HCT116 (cell line): ENCODE results near the gene NFKB1. TPM values are rescaled to one million over a fixed set of nuclear protein-coding genes. Genes with fewer than 3 reads are reported as not detected.
"Not testable (repeated sequence)": the region's sequence is repeated elsewhere in the genome, so short reads cannot be mapped to it uniquely, and the experiment has no call there.

Source experiments
- ATAC-seq: fragments of 200-7000 bp; cut with Tn5 transposase; 2 replicates; pipeline ENCODE4 v1.9.1; 2020; ENCODE audit warnings: mild to moderate bottlenecking, moderate library complexity
- BruUV-seq: library from RNA; stranded (reverse); fragments of 400-500 nt; replicated peaks from 2 replicates; lab custom pipeline; 2021; lab: Mats Ljungman, UMichigan
- CTCF ChIA-PET: fragments of 300-600 bp; sonication (Branson Sonifier 250); formaldehyde crosslinking; loops from one replicate; lab custom pipeline; 2021; ENCODE audit warnings: antibody characterized with exemption; lab: Charles Lee
- POLR2A ChIA-PET: fragments of 300-600, 350-600 bp; sonication (Branson Sonifier 250); formaldehyde crosslinking; loops from one replicate; lab custom pipeline; 2021; ENCODE audit warnings: antibody characterized with exemption; lab: Charles Lee
- RAD21 ChIA-PET, 2 experiments: fragments of 300-600 bp; sonication (Branson Sonifier 250); formaldehyde crosslinking; loops; one replicate each; lab custom pipeline; 2023; ENCODE audit warnings: low total read pairs in 2 of 2; ENCODE audit not compliant: uncharacterized antibody in 2 of 2, unreplicated experiment in 2 of 2, low non-redundant PET in 1 of 2; lab: Charles Lee
- DNase-seq: peaks from one replicate; pipeline ENCODE4 v3.0.0-alpha.2; 2010; ENCODE audit warnings: low read depth, low spot score
- H2AFZ ChIP-seq: fragments of 200-600 bp; shearing (Covaris generic), sonication (generic); 2 replicates; pipeline ENCODE4 v1.6.1; 2017; ENCODE audit warnings: low read depth, mixed run types, mixed read lengths, antibody characterized with exemption, low read length; ENCODE audit not compliant: poor library complexity, severe bottlenecking
- H3K27ac ChIP-seq: 2 replicates; pipeline ENCODE4 v1.5.1; 2012; ENCODE audit warnings: low read depth, low read length
- H3K27me3 ChIP-seq: fragments of 200-600 bp; sonication (generic); 2 replicates; pipeline ENCODE4 v1.6.1; 2016; ENCODE audit warnings: mixed run types, low read length, mixed read lengths; ENCODE audit not compliant: insufficient read depth
- H3K36me3 ChIP-seq, 2 experiments: fragments of 200-500 bp in 1 of 2; fragments of 200-600 bp in 1 of 2; sonication (Bioruptor generic) in 1 of 2; sonication (generic) in 1 of 2; 2 replicates each; pipeline versions ENCODE4 v1.5.1 to v1.6.1; 2014 to 2016; ENCODE audit warnings: low read length in 2 of 2, inconsistent platforms in 1 of 2, mixed read lengths in 1 of 2, mixed run types in 1 of 2; ENCODE audit not compliant: insufficient read depth in 2 of 2, control insufficient read depth in 1 of 2
- H3K4me1 ChIP-seq, 2 experiments: fragments of 200-600 bp in 1 of 2; sonication (generic) in 1 of 2; 2 replicates each; pipeline versions ENCODE4 v1.5.1 to v1.6.1; 2012 to 2017; ENCODE audit warnings: low read length in 2 of 2, inconsistent platforms in 1 of 2, mild to moderate bottlenecking in 1 of 2, mixed read lengths in 1 of 2, mixed run types in 1 of 2, moderate library complexity in 1 of 2; ENCODE audit not compliant: insufficient read depth in 2 of 2, control insufficient read depth in 1 of 2
- H3K4me2 ChIP-seq: fragments of 200-600 bp; sonication (generic); 2 replicates; pipeline ENCODE4 v1.6.1; 2017; ENCODE audit warnings: mixed run types, low read length, mixed read lengths
- H3K4me3 ChIP-seq, 2 experiments: fragments of 200-600 bp in 1 of 2; sonication (generic) in 1 of 2; replicated peaks in 1 of 2; 2 replicates each; pipeline ENCODE4 v1.5.1; 2011 to 2016; ENCODE audit warnings: low read length in 2 of 2, control low read depth in 1 of 2, low read depth in 1 of 2, mild to moderate bottlenecking in 1 of 2, mixed read lengths in 1 of 2, mixed run types in 1 of 2
- H3K79me2 ChIP-seq: fragments of 200-600 bp; sonication (generic); 2 replicates; pipeline ENCODE4 v1.6.1; 2017; ENCODE audit warnings: mild to moderate bottlenecking, mixed run types, low read length, moderate library complexity, mixed read lengths; ENCODE audit not compliant: insufficient read depth
- H3K9ac ChIP-seq: fragments of 200-600 bp; sonication (generic); 2 replicates; pipeline ENCODE4 v1.6.1; 2016; ENCODE audit warnings: low read length, mixed read lengths
- H3K9me2 ChIP-seq: fragments of 200-600 bp; sonication (generic), shearing (Covaris generic); 2 replicates; pipeline ENCODE4 v1.6.1; 2017; ENCODE audit warnings: mixed run types, mild to moderate bottlenecking, moderate library complexity; ENCODE audit not compliant: insufficient read depth
- H3K9me3 ChIP-seq, 2 experiments: fragments of 200-500 bp in 1 of 2; fragments of 200-600 bp in 1 of 2; sonication (Bioruptor generic) in 1 of 2; sonication (generic) in 1 of 2; 2 replicates each; pipeline ENCODE4 v1.6.1; 2014 to 2017; ENCODE audit warnings: low read length in 2 of 2, mixed read lengths in 2 of 2, inconsistent platforms in 1 of 2, low read depth in 1 of 2, mild to moderate bottlenecking in 1 of 2, mixed run types in 1 of 2, moderate library complexity in 1 of 2; ENCODE audit not compliant: control insufficient read depth in 1 of 2, insufficient read depth in 1 of 2
- H4K20me1 ChIP-seq: fragments of 200-600 bp; sonication (generic), shearing (Covaris generic); 2 replicates; pipeline ENCODE4 v1.6.1; 2017; ENCODE audit warnings: mixed run types, mild to moderate bottlenecking, moderate library complexity; ENCODE audit not compliant: insufficient read depth
- CBX3 ChIP-seq: IDR thresholded peaks from 2 replicates; pipeline ENCODE4 v1.6.1; 2012; ENCODE audit warnings: low read depth
- CEBPB ChIP-seq: IDR thresholded peaks from 2 replicates; pipeline ENCODE4 v1.6.1; 2012; ENCODE audit warnings: low read depth
- EGR1 ChIP-seq: IDR thresholded peaks from 2 replicates; pipeline ENCODE4 v1.6.1; 2012; ENCODE audit warnings: low read depth
- SRF ChIP-seq: IDR thresholded peaks from 2 replicates; pipeline ENCODE4 v1.6.1; 2012; ENCODE audit warnings: low read depth
- YY1 ChIP-seq: IDR thresholded peaks from 2 replicates; pipeline ENCODE4 v1.6.1; 2011; ENCODE audit warnings: low read length, low read depth, moderate library complexity, mild to moderate bottlenecking; ENCODE audit not compliant: insufficient replicate concordance; ENCODE audit errors: extremely low read depth
- intact Hi-C: fragments of 100-400 bp; cut with micrococcal nuclease; formaldehyde crosslinking; loops from 2 replicates; pipeline ENCODE4 v1.10.0; 2022
- total RNA-seq: library from RNA; stranded (reverse); gene quantifications from one replicate; pipeline ENCODE4 v1.2.1, GENCODE V29; 2021; ENCODE audit not compliant: unreplicated experiment

The NFKB1 gene
- total RNA-seq, 1 experiment from 2014 or later: 29.4 TPM

DNA sequence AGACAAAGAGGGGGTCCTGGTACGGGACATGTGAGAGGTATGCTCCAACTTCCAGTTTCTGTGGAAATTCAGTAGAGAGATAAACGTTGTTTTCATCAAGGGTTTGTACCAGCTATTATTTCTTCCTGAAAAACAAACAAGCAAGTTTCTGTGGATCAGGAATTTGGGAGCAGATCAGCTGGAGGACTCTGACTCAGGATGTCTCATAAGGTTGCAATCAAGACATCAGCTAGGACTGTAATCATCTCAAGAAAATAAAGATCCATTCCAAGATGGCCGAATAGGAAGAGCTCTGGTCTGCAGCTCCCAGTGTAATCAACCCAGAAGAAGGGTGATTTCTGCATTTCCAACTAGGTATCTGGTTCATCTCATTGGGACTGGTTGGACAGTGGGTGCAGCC, 23.5 kb upstream of the NFKB1 start (continued):
- TF ChIP-seq CBX3 (no peak), YY1 (no peak), EGR1 (no peak), CEBPB (no peak)

DNA sequence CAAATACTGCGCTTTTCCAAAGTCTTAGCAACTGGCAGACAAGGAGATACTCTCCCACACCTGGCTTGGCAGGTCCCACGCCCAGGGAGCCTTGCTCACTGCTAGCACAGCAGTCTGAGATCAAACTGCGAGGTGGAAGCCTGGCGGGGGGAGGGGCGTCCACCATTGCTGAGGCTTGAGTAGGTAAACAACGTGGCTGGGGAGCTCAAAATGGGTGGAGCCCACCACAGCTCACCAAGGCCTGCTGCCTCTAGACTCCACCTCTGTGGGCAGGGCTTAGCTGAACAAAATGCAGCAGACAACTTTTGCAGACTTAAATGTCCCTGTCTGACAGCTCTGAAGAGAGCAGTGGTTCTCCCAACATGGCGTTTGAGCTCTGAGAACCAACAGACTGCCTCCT, 23.0 kb upstream of the NFKB1 start:
- no peaks in the 10 kb centered on the region for H3K36me3 ChIP-seq
- H2AFZ ChIP-seq: no peak overlapping the region
- no peak for ATAC-seq
- H3K9me3 ChIP-seq: no peaks in the 10 kb centered on the region
- RAD21 ChIA-PET: no interaction called here
- no peaks in the 10 kb centered on the region for H3K27me3 ChIP-seq
- intact Hi-C loops: no loop called here
- POLR2A ChIA-PET: no interaction called here
- no peaks in the 10 kb centered on the region for H3K79me2 ChIP-seq
- CTCF ChIA-PET: no interaction called here
- no peaks in the 10 kb centered on the region for H3K4me1 ChIP-seq
- TF ChIP-seq SRF: no peak
- no peak for TF ChIP-seq CBX3
- TF ChIP-seq, all 23 proteins: peak for 0
- DNase-seq: no peak
- Histone ChIP-seq H4K20me1 (no peaks in the 10 kb centered on the region), H3K4me3 (no peak overlapping the region), H3K9me2 (no peaks in the 10 kb centered on the region), H3K9ac (no peak overlapping the region), H3K4me2 (no peak overlapping the region), H3K27ac (no peak overlapping the region)
- no TSS peak for BruUV-seq

DNA sequence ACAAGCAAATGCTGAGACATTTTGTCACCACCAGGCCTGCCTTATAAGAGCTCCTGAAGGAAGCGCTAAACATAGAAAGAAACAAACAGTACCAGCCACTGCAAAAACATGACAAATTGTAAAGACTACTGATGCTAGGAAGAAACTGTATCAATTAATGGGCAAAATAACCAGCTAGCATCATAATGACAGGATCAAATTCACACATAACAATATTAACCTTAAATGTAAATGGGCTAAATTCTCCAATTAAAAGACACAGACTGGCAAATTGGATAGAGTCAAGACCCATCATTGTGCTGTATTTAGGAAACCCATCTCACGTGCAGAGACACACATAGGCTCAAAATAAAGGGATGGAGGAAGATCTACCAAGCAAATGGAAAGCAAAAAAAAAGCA, 21.3 kb upstream of the NFKB1 start:
- H3K27me3 ChIP-seq, H3K9me3 ChIP-seq, intact Hi-C loops, H3K4me2 ChIP-seq, H3K27ac ChIP-seq, H3K79me2 ChIP-seq, DNase-seq, H3K4me3 ChIP-seq, H4K20me1 ChIP-seq, ATAC-seq, CTCF ChIA-PET, H3K9me2 ChIP-seq, RAD21 ChIA-PET, BruUV-seq, H3K36me3 ChIP-seq, H3K9ac ChIP-seq, POLR2A ChIA-PET, H3K4me1 ChIP-seq, H2AFZ ChIP-seq: not testable (repeated sequence)
